Esophagus squamous epithelium (tissue), 5 donors: Measurements from ENCODE around the gene FGD3. TPM values are rescaled to one million over a fixed set of nuclear protein-coding genes. Genes with fewer than 3 reads are reported as not detected.
A peak's percentile ranks its signal among the peaks of the same experiment; 100 is the strongest.

ENCODE experiments used
- DNase-seq: peaks from one replicate; lab custom pipeline; 2025; lab: John Stamatoyannopoulos, UW
- H3K27ac ChIP-seq, 4 donors: fragments of 200-600 bp; sonication (generic); one replicate each; pipeline ENCODE4 v1.5.1; 2016 to 2019; ENCODE audit warnings: mild to moderate bottlenecking in 1 of 4
- H3K27me3 ChIP-seq, 4 donors: fragments of 200-600 bp; sonication (generic); 1 replicate in 3 of 4; 2 replicates in 1 of 4; pipeline versions ENCODE4 v1.5.1 to v1.6.0; 2017 to 2021; ENCODE audit warnings: antibody characterized with exemption in 1 of 4
- H3K36me3 ChIP-seq, 3 donors: fragments of 200-600 bp; sonication (generic); one replicate each; pipeline ENCODE4 v1.5.1; 2016 to 2019
- H3K4me1 ChIP-seq, 3 donors: fragments of 200-600 bp; sonication (generic); one replicate each; pipeline ENCODE4 v1.5.1; 2017 to 2019
- H3K4me3 ChIP-seq, 4 donors: fragments of 200-600 bp; sonication (generic); 1 replicate in 3 of 4; 2 replicates in 1 of 4; pipeline ENCODE4 v1.5.1; 2016 to 2019; ENCODE audit warnings: mild to moderate bottlenecking in 2 of 4, moderate library complexity in 1 of 4
- H3K9me3 ChIP-seq, 3 donors: fragments of 200-600 bp; sonication (generic); one replicate each; pipeline ENCODE4 v1.5.1; 2016 to 2019
- POLR2A ChIP-seq, 4 donors: fragments of 450-650 bp; IDR thresholded peaks; one replicate each; pipeline ENCODE4 v1.6.1; 2017; ENCODE audit warnings: antibody characterized with exemption in 4 of 4, mild to moderate bottlenecking in 4 of 4, moderate library complexity in 3 of 4
- WGBS, 2 donors: methylation state at CpG; one replicate each; pipeline ENCODE4 v1.1.5; 2018; 5-methylcytosine and 5-hydroxymethylcytosine counted together
- intact Hi-C: fragments of 100-400 bp; cut with DNase I; formaldehyde crosslinking; loops from one replicate; pipeline ENCODE4 v1.15.0; 2022
- total RNA-seq, 4 donors: library from RNA; depleted of rRNA; stranded (reverse); fragments of >200 nt; gene quantifications; one replicate each; pipeline ENCODE4 v1.1.0, GENCODE V29; 2016
- TF ChIP-seq, protein P1 (sequence below), 6 experiments: fragments of 450-650 bp in 4 of 6; fragments of 200-600 bp in 2 of 6; sonication (generic) in 2 of 6; IDR thresholded peaks; one replicate each; pipeline ENCODE4 v1.5.1; 2016 to 2019; ENCODE audit warnings: antibody characterized with exemption in 6 of 6, mild to moderate bottlenecking in 4 of 6, moderate library complexity in 4 of 6
- donor health status: DM: yes; HTN: yes; CAD: no.

Gene FGD3
- total RNA-seq, 4 donors from 2014 or later: 2.4 to 6.5 (median 4.9) TPM

DNA sequence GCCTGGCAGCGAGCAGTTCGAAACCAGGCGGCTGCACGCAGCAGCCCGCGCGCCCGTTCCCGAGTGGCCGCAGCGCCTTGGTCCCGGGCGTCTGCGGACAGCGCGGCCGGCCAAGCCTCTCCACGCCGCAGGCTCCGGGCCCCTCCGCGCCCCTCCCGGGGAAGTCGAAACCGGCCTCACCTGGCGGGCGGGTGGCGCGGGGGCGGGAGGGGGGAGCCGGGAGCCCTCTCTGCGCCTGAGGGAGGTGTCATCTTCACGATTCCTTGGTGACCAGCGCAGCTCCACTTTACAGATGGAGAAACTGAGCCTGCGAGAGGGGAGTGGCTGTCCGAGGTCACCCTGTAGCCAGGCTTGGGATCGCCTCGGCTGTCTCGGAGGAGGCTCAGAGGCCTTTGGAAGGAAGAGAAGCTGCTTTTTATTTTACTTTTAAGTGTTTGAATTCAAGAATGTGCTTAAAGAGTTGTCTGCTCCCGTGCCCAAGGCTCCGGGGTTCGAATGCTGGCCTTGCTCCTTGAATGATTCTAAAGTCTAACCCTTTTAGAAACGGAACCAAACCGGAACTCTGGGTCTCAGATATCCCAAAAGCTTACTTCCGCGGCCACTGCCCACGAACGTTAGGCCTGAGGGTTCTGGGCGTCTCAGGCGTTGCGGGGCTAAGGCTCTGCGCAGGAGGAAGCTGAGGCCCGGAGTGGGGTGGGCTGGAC is 111.8 kb downstream of the FGD3 start:
- peak overlapping the region; percentile 30 to 81 (median 75) for H3K27ac ChIP-seq
- intact Hi-C loops: no loop called here
- no peaks in the 10 kb centered on the region for H3K36me3 ChIP-seq
- peak overlapping the region; percentile 41 to 79 (median 52) for H3K4me3 ChIP-seq
- peaks cover 0 to 3% (median 0%) of the 10 kb centered on the region in 4 donors for H3K27me3 ChIP-seq
- 64 to 70% methylated on average over 8 to 17 of the region's 53 CpGs for WGBS, 2 donors
- DNase-seq: no peak
- peaks cover 13 to 53% (median 19%) of the 10 kb centered on the region in 3 donors for H3K4me1 ChIP-seq
- H3K9me3 ChIP-seq: no peaks in the 10 kb centered on the region
- TF ChIP-seq, protein P1, sequence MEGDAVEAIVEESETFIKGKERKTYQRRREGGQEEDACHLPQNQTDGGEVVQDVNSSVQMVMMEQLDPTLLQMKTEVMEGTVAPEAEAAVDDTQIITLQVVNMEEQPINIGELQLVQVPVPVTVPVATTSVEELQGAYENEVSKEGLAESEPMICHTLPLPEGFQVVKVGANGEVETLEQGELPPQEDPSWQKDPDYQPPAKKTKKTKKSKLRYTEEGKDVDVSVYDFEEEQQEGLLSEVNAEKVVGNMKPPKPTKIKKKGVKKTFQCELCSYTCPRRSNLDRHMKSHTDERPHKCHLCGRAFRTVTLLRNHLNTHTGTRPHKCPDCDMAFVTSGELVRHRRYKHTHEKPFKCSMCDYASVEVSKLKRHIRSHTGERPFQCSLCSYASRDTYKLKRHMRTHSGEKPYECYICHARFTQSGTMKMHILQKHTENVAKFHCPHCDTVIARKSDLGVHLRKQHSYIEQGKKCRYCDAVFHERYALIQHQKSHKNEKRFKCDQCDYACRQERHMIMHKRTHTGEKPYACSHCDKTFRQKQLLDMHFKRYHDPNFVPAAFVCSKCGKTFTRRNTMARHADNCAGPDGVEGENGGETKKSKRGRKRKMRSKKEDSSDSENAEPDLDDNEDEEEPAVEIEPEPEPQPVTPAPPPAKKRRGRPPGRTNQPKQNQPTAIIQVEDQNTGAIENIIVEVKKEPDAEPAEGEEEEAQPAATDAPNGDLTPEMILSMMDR (IDR thresholded peaks at IDR 0.05): no peak
- no peak for TF ChIP-seq POLR2A (IDR thresholded peaks at IDR 0.05)

DNA sequence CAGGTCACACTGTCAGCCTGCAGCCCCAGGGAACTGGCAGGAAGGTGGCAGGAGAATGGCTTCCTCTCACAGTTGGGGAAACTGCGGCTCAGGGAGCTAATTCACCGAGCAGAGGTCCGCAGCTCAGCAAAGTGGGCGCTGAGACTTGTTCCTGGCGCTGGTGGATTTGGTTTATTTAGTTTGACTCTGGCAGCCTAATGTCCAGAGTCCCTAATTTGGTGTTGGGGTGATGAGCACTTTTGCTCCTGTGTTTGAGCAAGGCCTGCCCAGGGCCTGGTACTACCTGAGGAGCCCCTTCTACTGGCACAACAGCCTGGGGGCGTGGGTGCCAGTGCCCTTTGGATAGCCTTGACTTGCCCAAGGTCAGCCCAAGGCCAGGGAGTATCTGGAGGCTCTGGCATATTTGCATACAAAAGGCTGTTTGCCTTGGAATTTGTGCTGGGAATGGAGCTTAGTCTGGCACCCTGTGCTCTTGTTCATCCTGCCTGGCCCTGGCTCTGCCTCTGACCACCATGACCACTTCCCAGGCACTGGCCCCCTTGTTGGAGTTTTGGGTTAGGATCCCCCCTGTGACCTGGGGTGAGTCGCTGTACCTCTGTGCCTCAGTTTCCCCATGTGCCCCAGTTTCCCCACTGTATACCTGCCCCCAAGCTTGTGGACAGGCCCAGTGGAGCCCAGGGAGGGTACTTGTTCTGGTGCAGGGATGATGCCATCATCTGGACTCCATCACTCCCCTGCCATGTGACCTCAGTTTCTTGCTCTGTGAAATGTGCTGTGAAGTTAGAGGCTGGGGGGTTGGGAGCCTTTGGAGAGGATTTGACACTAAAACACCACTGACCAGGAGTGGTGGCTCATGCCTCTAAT is 112.6 kb downstream of the FGD3 start:
- Histone ChIP-seq H3K27me3 (peaks cover 0 to 3% (median 0%) of the 10 kb centered on the region in 4 donors), H3K4me3 (peak overlapping the region; percentile 41 to 79 (median 52)), H3K27ac (peak overlapping the region; percentile 27 to 81 (median 61)), H3K9me3 (no peaks in the 10 kb centered on the region), H3K4me1 (peaks cover 13 to 55% (median 19%) of the 10 kb centered on the region in 3 donors), H3K36me3 (no peaks in the 10 kb centered on the region)
- 86% methylated on average over 6 of the region's 7 CpGs; no CpG with 5 or more reads in 1 of the 2 donors for WGBS, 2 donors
- TF ChIP-seq POLR2A (IDR thresholded peaks at IDR 0.05): no peak
- TF ChIP-seq, protein P1 (IDR thresholded peaks at IDR 0.05): no peak
- no peak for DNase-seq
- intact Hi-C loops: no loop called here

DNA sequence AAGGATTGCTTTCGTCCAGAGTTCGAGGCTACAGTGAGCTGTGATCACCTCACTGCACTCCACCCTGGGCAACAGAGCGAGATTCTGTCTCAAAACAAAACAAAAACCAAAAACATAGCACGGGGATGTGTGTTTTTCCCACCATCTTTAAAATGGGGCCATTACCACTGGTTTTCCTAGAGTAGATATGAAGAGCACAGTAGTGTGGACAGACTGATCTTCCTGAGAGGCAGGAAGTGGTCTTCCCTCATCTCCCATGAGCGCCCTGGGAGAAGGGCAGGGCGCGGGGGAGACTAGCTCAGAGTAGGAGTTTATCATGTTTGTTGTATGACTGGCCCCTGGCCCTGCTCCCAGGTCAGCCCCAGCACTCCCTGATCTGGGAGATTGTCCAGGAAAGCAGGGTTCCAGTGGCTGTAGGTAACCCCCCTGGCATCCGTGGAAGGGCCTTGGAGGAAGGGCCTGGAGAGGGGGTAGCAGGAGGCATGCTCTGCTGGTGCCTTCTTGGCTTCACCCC is 113.5 kb downstream of the FGD3 start:
- Histone ChIP-seq H3K27ac (no peak overlapping the region), H3K36me3 (no peaks in the 10 kb centered on the region), H3K9me3 (no peaks in the 10 kb centered on the region), H3K4me1 (peaks cover 13 to 58% (median 19%) of the 10 kb centered on the region in 3 donors), H3K4me3 (no peak overlapping the region), H3K27me3 (peaks cover 0 to 3% (median 0%) of the 10 kb centered on the region in 4 donors)
- intact Hi-C loops: no loop called here
- no peak for DNase-seq
- WGBS, 2 donors: 72 to 85% methylated on average over 3 to 8 of the region's 8 CpGs
- TF ChIP-seq, protein P1 (IDR thresholded peaks at IDR 0.05): no peak
- no peak for TF ChIP-seq POLR2A (IDR thresholded peaks at IDR 0.05)

DNA sequence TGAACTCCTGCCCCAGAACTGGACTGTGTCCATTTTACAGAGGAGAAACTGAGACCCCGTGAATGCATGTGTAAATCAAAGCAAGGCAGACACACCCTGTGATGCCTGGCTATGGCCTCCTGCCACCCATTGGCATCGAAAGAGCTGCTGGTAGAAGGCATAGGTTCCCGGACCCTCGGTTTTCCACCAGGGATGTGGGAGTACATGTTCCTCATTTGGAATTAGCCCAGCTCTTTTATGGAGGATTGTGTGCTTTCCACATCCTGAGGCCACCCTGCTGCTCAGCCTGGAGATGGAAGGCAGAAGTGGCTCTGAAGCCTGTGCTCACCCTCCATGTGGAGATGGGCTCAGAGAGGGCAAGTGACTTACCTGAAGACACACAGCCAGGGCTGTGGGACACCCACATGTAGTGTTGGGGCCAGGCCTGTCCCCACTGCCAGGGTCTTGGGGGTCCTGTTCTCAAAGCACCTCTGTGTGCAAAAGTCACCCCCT is 114.0 kb downstream of the FGD3 start:
- no peak for TF ChIP-seq POLR2A (IDR thresholded peaks at IDR 0.05)
- no peak for DNase-seq
- Histone ChIP-seq H3K27ac (no peak overlapping the region), H3K4me3 (no peak overlapping the region), H3K27me3 (peaks cover 0 to 3% (median 0%) of the 10 kb centered on the region in 4 donors), H3K36me3 (no peaks in the 10 kb centered on the region), H3K4me1 (peaks cover 13 to 58% (median 19%) of the 10 kb centered on the region in 3 donors), H3K9me3 (no peaks in the 10 kb centered on the region)
- intact Hi-C loops: no loop called here
- WGBS, 2 donors: 77 to 80% methylated on average over 2 to 3 of the region's 4 CpGs
